Mesothelial cell of epicardium (in vitro differentiated cells): Measurements from ENCODE around the gene TEF. TPM values are rescaled to one million over a fixed set of nuclear protein-coding genes. Genes with fewer than 3 reads are reported as not detected.
A peak's percentile ranks its signal among the peaks of the same experiment; 100 is the strongest.

Experiments
- DNase-seq, 2 experiments: peaks; one replicate each; pipeline ENCODE4 v3.0.0; 2021; ENCODE audit warnings: low spot score in 2 of 2; ENCODE audit not compliant: unreplicated experiment in 2 of 2
- H3K27ac Mint-ChIP-seq: 2 replicates; pipeline ENCODE4 v1.8.0; 2021; ENCODE audit warnings: mixed read lengths
- H3K27me3 Mint-ChIP-seq: 2 replicates; pipeline ENCODE4 v1.8.0; 2021; ENCODE audit warnings: low read depth, mixed read lengths
- H3K36me3 Mint-ChIP-seq: 2 replicates; pipeline ENCODE4 v1.8.0; 2021; ENCODE audit warnings: mixed read lengths
- H3K4me1 Mint-ChIP-seq: 2 replicates; pipeline ENCODE4 v1.8.0; 2021; ENCODE audit warnings: mixed read lengths
- H3K4me3 Mint-ChIP-seq: 2 replicates; pipeline ENCODE4 v1.8.0; 2021; ENCODE audit warnings: mild to moderate bottlenecking, moderate library complexity, mixed read lengths
- H3K9me3 Mint-ChIP-seq: 2 replicates; pipeline ENCODE4 v1.8.0; 2021; ENCODE audit warnings: mixed read lengths
- total RNA-seq: library from RNA; stranded (reverse); gene quantifications from 3 replicates; pipeline ENCODE4 v1.2.1, GENCODE V29; 2021
- TF ChIP-seq, protein P1 (sequence below): fragments of 200-600 bp; sonication (generic); IDR thresholded peaks from one replicate; pipeline ENCODE4 v1.5.0; 2021; ENCODE audit warnings: antibody characterized with exemption; ENCODE audit not compliant: unreplicated experiment

The TEF gene
- total RNA-seq, 1 donor from 2014 or later, result 10.5 TPM

DNA sequence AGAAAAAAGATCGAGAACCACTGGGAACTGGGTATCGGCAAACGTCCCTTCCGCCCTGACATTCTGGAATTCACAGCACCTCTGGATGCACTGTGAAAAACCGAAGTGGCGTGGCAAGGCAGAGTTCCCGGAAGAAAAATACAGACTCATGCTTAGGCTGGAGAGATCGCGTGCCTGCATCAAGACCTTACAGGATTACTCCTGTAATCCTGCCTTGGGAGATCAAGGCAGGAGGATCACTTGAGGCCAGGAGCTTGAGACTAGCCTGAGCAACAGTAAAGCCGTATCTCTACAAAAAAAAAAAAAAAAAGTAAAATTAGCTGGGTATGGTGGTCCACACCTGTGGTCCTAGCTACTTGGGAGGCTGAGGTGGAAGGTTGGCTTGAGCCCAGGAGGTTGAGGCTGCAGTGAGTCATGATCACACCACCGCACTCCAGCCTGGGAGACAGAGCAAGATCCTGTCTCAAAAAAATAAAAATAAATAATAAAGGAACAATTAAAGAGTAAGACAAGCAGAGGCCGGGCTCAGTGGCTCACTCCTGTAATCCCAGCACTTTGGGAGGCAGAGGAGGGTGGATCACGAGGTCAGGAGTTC is 19.9 kb upstream of the TEF start:
- peak overlapping the region; percentile 43 for H3K27ac Mint-ChIP-seq
- no peak for DNase-seq
- H3K27me3 Mint-ChIP-seq, result no peaks in the 10 kb centered on the region
- peaks cover 17% of the 10 kb centered on the region for H3K4me1 Mint-ChIP-seq
- H3K36me3 Mint-ChIP-seq, result peaks cover 6% of the 10 kb centered on the region
- no peaks in the 10 kb centered on the region for H3K9me3 Mint-ChIP-seq
- no peak overlapping the region for H3K4me3 Mint-ChIP-seq
- TF ChIP-seq, protein P1, sequence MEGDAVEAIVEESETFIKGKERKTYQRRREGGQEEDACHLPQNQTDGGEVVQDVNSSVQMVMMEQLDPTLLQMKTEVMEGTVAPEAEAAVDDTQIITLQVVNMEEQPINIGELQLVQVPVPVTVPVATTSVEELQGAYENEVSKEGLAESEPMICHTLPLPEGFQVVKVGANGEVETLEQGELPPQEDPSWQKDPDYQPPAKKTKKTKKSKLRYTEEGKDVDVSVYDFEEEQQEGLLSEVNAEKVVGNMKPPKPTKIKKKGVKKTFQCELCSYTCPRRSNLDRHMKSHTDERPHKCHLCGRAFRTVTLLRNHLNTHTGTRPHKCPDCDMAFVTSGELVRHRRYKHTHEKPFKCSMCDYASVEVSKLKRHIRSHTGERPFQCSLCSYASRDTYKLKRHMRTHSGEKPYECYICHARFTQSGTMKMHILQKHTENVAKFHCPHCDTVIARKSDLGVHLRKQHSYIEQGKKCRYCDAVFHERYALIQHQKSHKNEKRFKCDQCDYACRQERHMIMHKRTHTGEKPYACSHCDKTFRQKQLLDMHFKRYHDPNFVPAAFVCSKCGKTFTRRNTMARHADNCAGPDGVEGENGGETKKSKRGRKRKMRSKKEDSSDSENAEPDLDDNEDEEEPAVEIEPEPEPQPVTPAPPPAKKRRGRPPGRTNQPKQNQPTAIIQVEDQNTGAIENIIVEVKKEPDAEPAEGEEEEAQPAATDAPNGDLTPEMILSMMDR, result no peak

DNA sequence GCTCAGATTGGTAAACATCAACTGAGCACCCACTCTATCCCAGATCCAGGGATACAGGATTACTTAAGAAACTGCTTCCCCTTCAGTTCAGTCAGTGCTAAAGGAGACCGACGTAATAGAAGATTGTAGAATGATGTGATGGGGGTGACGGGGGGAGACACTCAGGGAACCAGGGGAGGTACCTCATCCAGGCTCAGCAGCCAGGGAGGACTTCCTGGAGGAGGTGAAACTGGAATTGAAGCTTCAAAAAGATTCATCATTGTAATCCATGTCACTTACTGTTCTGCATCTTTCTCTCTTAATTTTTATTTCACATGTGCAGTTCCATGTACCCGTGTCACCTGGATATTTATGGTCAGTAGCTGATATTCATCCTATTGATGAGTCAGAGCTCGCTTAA is 19.1 kb upstream of the TEF start:
- Mint-ChIP-seq H3K4me1 (peaks cover 22% of the 10 kb centered on the region), H3K27me3 (no peaks in the 10 kb centered on the region), H3K4me3 (no peak overlapping the region), H3K36me3 (peaks cover 4% of the 10 kb centered on the region), H3K9me3 (no peaks in the 10 kb centered on the region), H3K27ac (no peak overlapping the region)
- TF ChIP-seq, protein P1, result no peak
- DNase-seq, result no peak

DNA sequence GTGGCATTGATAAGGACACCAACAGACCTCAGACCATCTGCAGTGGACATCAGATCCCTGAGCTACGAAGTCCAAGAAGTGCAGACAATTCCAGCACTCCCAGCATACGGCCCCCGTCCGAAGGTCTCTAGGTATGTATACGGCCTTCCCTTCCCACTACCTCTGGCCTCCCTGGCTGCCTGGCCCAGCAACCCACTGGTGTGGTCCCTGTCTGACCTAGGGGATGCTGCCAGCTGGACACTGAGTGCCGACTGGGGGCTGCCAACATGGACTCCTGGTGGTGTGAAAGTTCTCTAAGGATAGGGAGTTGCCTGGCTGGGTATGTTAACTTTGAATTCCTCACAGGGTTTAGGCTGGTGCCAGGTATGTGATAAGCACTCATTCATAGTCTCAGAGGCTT is 17.5 kb upstream of the TEF start:
- H3K36me3 Mint-ChIP-seq, result peaks cover 4% of the 10 kb centered on the region
- H3K27ac Mint-ChIP-seq, result no peak overlapping the region
- peaks cover 26% of the 10 kb centered on the region for H3K4me1 Mint-ChIP-seq
- no peak overlapping the region for H3K4me3 Mint-ChIP-seq
- TF ChIP-seq, protein P1, result no peak
- no peak for DNase-seq
- no peaks in the 10 kb centered on the region for H3K9me3 Mint-ChIP-seq
- H3K27me3 Mint-ChIP-seq, result no peaks in the 10 kb centered on the region

DNA sequence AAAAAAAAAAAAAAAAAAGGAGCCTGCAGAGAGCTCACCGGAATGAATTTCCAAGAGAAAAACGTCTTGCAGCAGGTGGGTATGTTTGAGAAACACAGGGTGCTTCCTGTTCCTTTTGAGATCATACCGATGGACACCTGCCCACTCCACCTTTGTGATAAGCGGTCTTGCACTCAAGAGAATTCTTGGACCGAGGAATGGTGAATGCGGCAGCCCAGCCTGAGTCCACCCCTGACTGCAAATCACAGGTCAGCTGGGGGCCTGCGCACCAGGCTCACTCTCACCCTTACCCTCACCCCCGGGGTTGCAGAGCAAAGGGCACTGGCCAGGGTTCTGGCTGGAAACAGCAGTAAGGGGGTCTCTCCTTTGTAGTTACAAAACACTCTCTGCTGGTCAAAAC is 16.8 kb upstream of the TEF start:
- no peaks in the 10 kb centered on the region for H3K9me3 Mint-ChIP-seq

DNA sequence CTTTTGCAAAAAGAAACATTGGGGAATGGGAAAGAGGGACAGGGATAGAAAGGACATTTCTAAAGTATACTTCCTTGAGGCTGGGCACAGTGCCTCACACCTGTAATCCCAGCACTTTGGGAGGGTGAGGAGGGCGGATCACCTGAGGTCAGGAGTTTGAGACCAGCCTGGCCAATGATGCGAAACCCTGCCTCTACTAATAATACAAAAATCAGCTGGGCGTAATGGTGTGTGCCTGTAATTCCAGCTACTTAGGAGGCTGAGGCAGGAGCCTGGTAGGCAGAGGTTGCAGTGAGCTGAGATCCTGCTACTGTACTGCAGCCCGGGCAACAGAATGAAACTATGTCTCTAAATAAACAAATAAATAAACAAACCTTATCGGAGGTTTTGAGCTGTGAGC is 16.3 kb upstream of the TEF start:
- Mint-ChIP-seq H3K9me3 (no peaks in the 10 kb centered on the region), H3K36me3 (peaks cover 4% of the 10 kb centered on the region), H3K27ac (no peak overlapping the region), H3K4me1 (peaks cover 21% of the 10 kb centered on the region), H3K27me3 (peaks cover 4% of the 10 kb centered on the region), H3K4me3 (no peak overlapping the region)
- DNase-seq, result no peak
- TF ChIP-seq, protein P1, result no peak

More for the DNA sequence above, 16.8 kb upstream of the TEF start:
- Mint-ChIP-seq H3K27ac (no peak overlapping the region), H3K4me3 (no peak overlapping the region), H3K27me3 (peaks cover 4% of the 10 kb centered on the region), H3K36me3 (peaks cover 4% of the 10 kb centered on the region), H3K4me1 (peaks cover 25% of the 10 kb centered on the region)
- TF ChIP-seq, protein P1, result no peak
- no peak for DNase-seq
